Cerebellar cortex (tissue), 1 donor: ENCODE results near the gene ZHX3.

ENCODE experiments used
- DNase-seq: peaks from one replicate; pipeline ENCODE4 v3.0.0-alpha.2; 2015; ENCODE audit warnings: low spot score

ZHX3 gene

GRCh38 chr20:41150664-41151063 is 166.9 kb downstream of the ZHX3 start:
- DNase-seq: no peak

- no peak for DNase-seq
Measured at GRCh38 chr20:41148942-41149341, 168.6 kb downstream of the ZHX3 start.

GRCh38 chr20:41147767-41148191 is 169.8 kb downstream of the ZHX3 start:
- DNase-seq: no peak

- DNase-seq: peak; percentile 74
Measured at GRCh38 chr20:41145821-41146620, 171.5 kb downstream of the ZHX3 start.

- no peak for DNase-seq
Measured at GRCh38 chr20:41145317-41145716, 172.2 kb downstream of the ZHX3 start.

GRCh38 chr20:41143354-41143753 is 174.2 kb downstream of the ZHX3 start:
- no peak for DNase-seq

GRCh38 chr20:41142919-41143318 is 174.6 kb downstream of the ZHX3 start:
- no peak for DNase-seq

- DNase-seq: no peak
Measured at GRCh38 chr20:41142245-41142644, 175.3 kb downstream of the ZHX3 start.

- DNase-seq: no peak
Measured at GRCh38 chr20:41141153-41141815, 176.2 kb downstream of the ZHX3 start.

- DNase-seq: no peak
Measured at GRCh38 chr20:41140226-41141133, 177.1 kb downstream of the ZHX3 start.

- no peak for DNase-seq
Measured at GRCh38 chr20:41139227-41140093, 178.1 kb downstream of the ZHX3 start.

GRCh38 chr20:41138475-41139226 is 178.9 kb downstream of the ZHX3 start:
- DNase-seq: no peak

- peak; percentile 58 for DNase-seq
Measured at GRCh38 chr20:41137614-41138474, 179.7 kb downstream of the ZHX3 start.

GRCh38 chr20:41136680-41137613 is 180.6 kb downstream of the ZHX3 start, which contains the start of gene PLCG1:
PLCG1 (plus strand) TSS chr20:41137543; CDS start chr20:41137642, 99 bp downstream.
- peak; percentile 87 for DNase-seq

GRCh38 chr20:41135888-41136679 is 181.4 kb downstream of the ZHX3 start:
- DNase-seq: no peak

- peak; percentile 51 for DNase-seq
Measured at GRCh38 chr20:41135187-41135887, 182.2 kb downstream of the ZHX3 start.
